ENCODE data around the gene CAMKK1. TPM values are rescaled to one million over a fixed set of nuclear protein-coding genes. Genes with fewer than 3 reads are reported as not detected.

CAMKK1 gene
- total and polyA plus RNA-seq, 9 of the 15 experiments (the other 6 are each of a cell fraction or from before 2014, with no cell fraction given): 0.34 to 7.5 (median 4.9) TPM

Other genes starting within 250 kb of the CAMKK1 start
Only the 7 nearest of the 9 such genes appear.
- gene EMC6, start 224.2 kb downstream of the CAMKK1 start, total RNA-seq (2014; rRNA removed): 27.7 and 40.0 TPM in 2 replicates
- 17.6 and 18.8 TPM in 2 replicates for gene EMC6, start 224.2 kb downstream of the CAMKK1 start, total RNA-seq (2014; rRNA removed; fragmentation: Illumina TruSeq; extraction: Trizol)
- 31.7 and 34.3 TPM in 2 replicates for gene EMC6, start 224.2 kb downstream of the CAMKK1 start, total RNA-seq (2015; rRNA removed; fragmentation: Illumina TruSeq; extraction: Trizol)
- gene EMC6, start 224.2 kb downstream of the CAMKK1 start, total RNA-seq (2021): 57.3 and 57.8 TPM in 2 replicates
- gene EMC6, start 224.2 kb downstream of the CAMKK1 start, polyA plus RNA-seq (2011; rRNA removed): 22.8 and 24.3 TPM in 2 replicates
- 24.9 and 28.6 TPM in 2 replicates for gene EMC6, start 224.2 kb downstream of the CAMKK1 start, polyA plus RNA-seq (2014; fragmentation: Illumina TruSeq; extraction: Trizol)
- 1 to 10 TPM; 2.9 to 6.8 TPM for gene EMC6, start 224.2 kb downstream of the CAMKK1 start, polyA plus RNA-seq (2014; fragmentation: Nextera tagmentation; extraction: Ambion mirVana)
- gene EMC6, start 224.2 kb downstream of the CAMKK1 start, polyA plus RNA-seq (2014; rRNA removed): 136 and 159 TPM in 2 replicates
- gene P2RX5, start 196.9 kb downstream of the CAMKK1 start, total RNA-seq (2014; rRNA removed): 1.3 and 1.8 TPM in 2 replicates
- gene P2RX5, start 196.9 kb downstream of the CAMKK1 start, total RNA-seq (2014; rRNA removed; fragmentation: Illumina TruSeq; extraction: Trizol): 0.35 and 1.5 TPM in 2 replicates
- gene P2RX5, start 196.9 kb downstream of the CAMKK1 start, total RNA-seq (2015; rRNA removed; fragmentation: Illumina TruSeq; extraction: Trizol): 0.87 and 1.5 TPM in 2 replicates
- 1.6 and 1.8 TPM in 2 replicates for gene P2RX5, start 196.9 kb downstream of the CAMKK1 start, total RNA-seq (2021)
- gene P2RX5, start 196.9 kb downstream of the CAMKK1 start, polyA plus RNA-seq (2011; rRNA removed): 2.7 and 4.0 TPM in 2 replicates
- gene P2RX5, start 196.9 kb downstream of the CAMKK1 start, polyA plus RNA-seq (2014; fragmentation: Illumina TruSeq; extraction: Trizol): 1.1 and 1.6 TPM in 2 replicates
- under 1 TPM; 0.31 to 0.61 TPM for gene P2RX5, start 196.9 kb downstream of the CAMKK1 start, polyA plus RNA-seq (2014; fragmentation: Nextera tagmentation; extraction: Ambion mirVana)
- gene P2RX5, start 196.9 kb downstream of the CAMKK1 start, polyA plus RNA-seq (2014; rRNA removed): 0.49 and 1.2 TPM in 2 replicates
- 12.1 and 14.5 TPM in 2 replicates for gene HASPIN, start 169.2 kb downstream of the CAMKK1 start, total RNA-seq (2014; rRNA removed)
- 10.2 and 10.6 TPM in 2 replicates for gene HASPIN, start 169.2 kb downstream of the CAMKK1 start, total RNA-seq (2014; rRNA removed; fragmentation: Illumina TruSeq; extraction: Trizol)
- 9.9 and 11.0 TPM in 2 replicates for gene HASPIN, start 169.2 kb downstream of the CAMKK1 start, total RNA-seq (2015; rRNA removed; fragmentation: Illumina TruSeq; extraction: Trizol)
- 12.9 and 13.5 TPM in 2 replicates for gene HASPIN, start 169.2 kb downstream of the CAMKK1 start, total RNA-seq (2021)
- gene HASPIN, start 169.2 kb downstream of the CAMKK1 start, polyA plus RNA-seq (2011; rRNA removed): 5.9 and 9.0 TPM in 2 replicates
- 9.5 and 11.0 TPM in 2 replicates for gene HASPIN, start 169.2 kb downstream of the CAMKK1 start, polyA plus RNA-seq (2014; fragmentation: Illumina TruSeq; extraction: Trizol)
- gene HASPIN, start 169.2 kb downstream of the CAMKK1 start, polyA plus RNA-seq (2014; fragmentation: Nextera tagmentation; extraction: Ambion mirVana): under 1 TPM; 0.81 to 0.87 TPM
- 7.1 and 7.2 TPM in 2 replicates for gene HASPIN, start 169.2 kb downstream of the CAMKK1 start, polyA plus RNA-seq (2014; rRNA removed)
- 14.8 and 24.2 TPM in 2 replicates for gene ITGAE, start 91.9 kb downstream of the CAMKK1 start, total RNA-seq (2014; rRNA removed)
- 19.8 and 20.1 TPM in 2 replicates for gene ITGAE, start 91.9 kb downstream of the CAMKK1 start, total RNA-seq (2014; rRNA removed; fragmentation: Illumina TruSeq; extraction: Trizol)
- gene ITGAE, start 91.9 kb downstream of the CAMKK1 start, total RNA-seq (2015; rRNA removed; fragmentation: Illumina TruSeq; extraction: Trizol): 23.0 and 27.0 TPM in 2 replicates
- 17.0 and 18.5 TPM in 2 replicates for gene ITGAE, start 91.9 kb downstream of the CAMKK1 start, total RNA-seq (2021)
- gene ITGAE, start 91.9 kb downstream of the CAMKK1 start, polyA plus RNA-seq (2011; rRNA removed): 45.3 and 49.9 TPM in 2 replicates
- gene ITGAE, start 91.9 kb downstream of the CAMKK1 start, polyA plus RNA-seq (2014; fragmentation: Illumina TruSeq; extraction: Trizol): 18.2 and 19.3 TPM in 2 replicates
- gene ITGAE, start 91.9 kb downstream of the CAMKK1 start, polyA plus RNA-seq (2014; fragmentation: Nextera tagmentation; extraction: Ambion mirVana): 100 to 1,000 TPM; 151 to 160 TPM
- gene ITGAE, start 91.9 kb downstream of the CAMKK1 start, polyA plus RNA-seq (2014; rRNA removed): 27.6 and 33.3 TPM in 2 replicates
- 11.9 and 13.0 TPM in 2 replicates for gene NCBP3, start 46.8 kb downstream of the CAMKK1 start, total RNA-seq (2014; rRNA removed)
- gene NCBP3, start 46.8 kb downstream of the CAMKK1 start, total RNA-seq (2014; rRNA removed; fragmentation: Illumina TruSeq; extraction: Trizol): 20.8 and 21.4 TPM in 2 replicates
- gene NCBP3, start 46.8 kb downstream of the CAMKK1 start, total RNA-seq (2015; rRNA removed; fragmentation: Illumina TruSeq; extraction: Trizol): 15.0 and 17.9 TPM in 2 replicates
- 20.5 and 23.7 TPM in 2 replicates for gene NCBP3, start 46.8 kb downstream of the CAMKK1 start, total RNA-seq (2021)
- 16.7 and 22.0 TPM in 2 replicates for gene NCBP3, start 46.8 kb downstream of the CAMKK1 start, polyA plus RNA-seq (2011; rRNA removed)
- 16.6 and 23.0 TPM in 2 replicates for gene NCBP3, start 46.8 kb downstream of the CAMKK1 start, polyA plus RNA-seq (2014; fragmentation: Illumina TruSeq; extraction: Trizol)
- gene NCBP3, start 46.8 kb downstream of the CAMKK1 start, polyA plus RNA-seq (2014; fragmentation: Nextera tagmentation; extraction: Ambion mirVana): 1 to 10 TPM; 3.1 to 5.8 TPM
- gene NCBP3, start 46.8 kb downstream of the CAMKK1 start, polyA plus RNA-seq (2014; rRNA removed): 25.5 and 26.9 TPM in 2 replicates
- 13.3 and 16.0 TPM in 2 replicates for gene P2RX1, start 23.4 kb upstream of the CAMKK1 start, total RNA-seq (2014; rRNA removed)
- gene P2RX1, start 23.4 kb upstream of the CAMKK1 start, total RNA-seq (2014; rRNA removed; fragmentation: Illumina TruSeq; extraction: Trizol): 4.9 and 6.8 TPM in 2 replicates
- 8.1 and 9.6 TPM in 2 replicates for gene P2RX1, start 23.4 kb upstream of the CAMKK1 start, total RNA-seq (2015; rRNA removed; fragmentation: Illumina TruSeq; extraction: Trizol)
- 15.3 and 20.3 TPM in 2 replicates for gene P2RX1, start 23.4 kb upstream of the CAMKK1 start, total RNA-seq (2021)
- gene P2RX1, start 23.4 kb upstream of the CAMKK1 start, polyA plus RNA-seq (2011; rRNA removed): 12.2 and 13.6 TPM in 2 replicates
- gene P2RX1, start 23.4 kb upstream of the CAMKK1 start, polyA plus RNA-seq (2014; fragmentation: Illumina TruSeq; extraction: Trizol): 10.3 and 17.6 TPM in 2 replicates
- under 1 TPM; 0.27 to 0.66 TPM for gene P2RX1, start 23.4 kb upstream of the CAMKK1 start, polyA plus RNA-seq (2014; fragmentation: Nextera tagmentation; extraction: Ambion mirVana)
- 18.4 and 18.8 TPM in 2 replicates for gene P2RX1, start 23.4 kb upstream of the CAMKK1 start, polyA plus RNA-seq (2014; rRNA removed)
- 41.2 and 50.7 TPM in 2 replicates for gene ATP2A3, start 71.4 kb upstream of the CAMKK1 start, total RNA-seq (2014; rRNA removed)
- gene ATP2A3, start 71.4 kb upstream of the CAMKK1 start, total RNA-seq (2014; rRNA removed; fragmentation: Illumina TruSeq; extraction: Trizol): 9.0 and 9.2 TPM in 2 replicates
- 16.9 TPM in 2 replicates for gene ATP2A3, start 71.4 kb upstream of the CAMKK1 start, total RNA-seq (2015; rRNA removed; fragmentation: Illumina TruSeq; extraction: Trizol)
- gene ATP2A3, start 71.4 kb upstream of the CAMKK1 start, total RNA-seq (2021): 79.7 and 103 TPM in 2 replicates
- 42.6 and 65.4 TPM in 2 replicates for gene ATP2A3, start 71.4 kb upstream of the CAMKK1 start, polyA plus RNA-seq (2011; rRNA removed)
- gene ATP2A3, start 71.4 kb upstream of the CAMKK1 start, polyA plus RNA-seq (2014; fragmentation: Illumina TruSeq; extraction: Trizol): 31.3 and 65.0 TPM in 2 replicates
- gene ATP2A3, start 71.4 kb upstream of the CAMKK1 start, polyA plus RNA-seq (2014; fragmentation: Nextera tagmentation; extraction: Ambion mirVana): under 1 TPM; 0.65 to 0.66 TPM
- gene ATP2A3, start 71.4 kb upstream of the CAMKK1 start, polyA plus RNA-seq (2014; rRNA removed): 54.5 and 66.9 TPM in 2 replicates